ENCODE results near the gene SMIM32.

SMIM32 gene

DNA sequence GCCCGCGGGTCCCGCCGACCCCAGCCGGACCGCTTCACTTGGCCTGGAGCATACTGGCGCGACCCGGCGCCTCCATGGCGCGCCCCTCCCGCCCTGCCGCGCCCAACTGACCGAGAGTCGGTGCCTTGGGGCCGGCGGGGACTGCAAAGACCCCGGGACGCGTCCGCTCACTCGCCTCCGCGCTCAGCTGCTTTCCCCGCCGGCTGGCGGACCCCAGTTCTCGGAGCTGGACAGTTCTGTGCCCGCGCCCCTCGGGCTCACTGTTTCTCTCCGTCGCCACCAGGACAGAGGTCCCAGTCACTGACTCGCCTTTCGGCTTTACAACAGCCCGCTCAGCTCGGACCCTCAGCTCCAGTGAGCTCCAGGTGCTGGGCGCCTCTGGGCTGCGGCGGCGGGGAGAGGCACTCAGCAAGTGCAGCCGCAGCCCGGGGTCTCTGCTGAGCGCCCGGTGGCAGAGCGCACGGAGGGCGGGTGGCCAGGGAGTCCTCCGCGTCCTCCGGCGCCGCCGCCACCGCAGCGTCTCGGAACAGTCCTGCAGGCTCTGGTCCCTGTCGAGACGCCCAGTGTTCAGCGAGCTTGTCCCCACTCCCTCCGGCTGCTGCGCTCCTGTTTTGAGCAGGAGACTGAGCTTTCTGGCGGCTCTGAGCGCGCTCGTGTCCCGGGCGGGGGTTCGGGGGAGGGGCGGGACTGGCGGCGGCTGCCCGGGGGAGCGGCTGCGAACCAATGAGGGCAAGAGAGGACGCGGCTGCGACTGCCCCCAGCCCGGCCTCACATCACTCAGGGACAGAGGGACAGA is at the start of gene SMIM32:
TSS of gene SMIM32 (minus strand) at position 637 of the 796 bp plus-strand sequence. CDS start 638 bp downstream, outside the sequence.
- DNase-seq = peak in 4 of 58 donors; percentile 13 to 30 (median 22)

GRCh38 chr5:136242611-136243010 is 49.6 kb upstream of the SMIM32 start:
- no peak for DNase-seq

DNA sequence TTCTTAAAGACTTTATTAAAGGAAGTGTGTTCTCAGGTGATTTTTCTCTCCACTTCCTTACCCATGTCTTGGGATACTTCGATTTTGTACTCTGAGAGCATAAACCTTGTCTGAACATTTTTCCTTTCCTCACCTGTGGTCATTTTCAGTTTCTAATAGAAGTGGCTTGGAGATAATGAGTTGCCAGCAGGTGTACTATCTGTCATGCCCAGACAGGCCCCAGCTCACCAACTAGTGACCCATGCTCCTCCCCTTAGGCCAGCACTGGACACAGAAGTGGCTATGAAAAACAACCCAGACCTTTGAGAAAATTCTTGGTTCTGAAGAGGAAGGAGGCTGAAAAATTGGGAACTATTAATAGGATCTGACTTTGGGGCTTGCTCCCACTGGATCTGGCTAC is 49.2 kb upstream of the SMIM32 start:
- no peak for DNase-seq

DNA sequence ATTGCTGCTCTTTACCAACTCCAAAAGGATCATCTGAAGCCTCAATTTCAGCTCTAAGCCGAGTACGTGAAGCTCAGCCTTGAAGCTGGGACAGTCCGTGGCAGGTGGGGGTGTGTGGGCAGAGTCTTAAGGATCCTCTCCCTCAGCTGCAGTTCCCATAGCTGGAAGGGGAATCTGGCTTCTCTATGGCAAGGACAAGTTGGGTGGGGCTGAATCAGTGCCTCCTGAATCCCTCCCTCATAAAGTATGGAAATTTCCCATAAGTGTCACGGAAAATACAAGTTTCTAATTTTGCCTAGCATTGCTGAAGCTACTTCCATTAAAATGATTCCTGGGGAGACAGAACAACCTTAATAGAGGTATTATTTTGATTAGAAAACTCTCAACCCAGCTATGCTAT is 47.9 kb upstream of the SMIM32 start:
- no peak for DNase-seq

- no peak for DNase-seq
These were observed 43.6 kb upstream of the SMIM32 start for GRCh38 chr5:136236479-136237083.

- no peak for DNase-seq
These were observed 42.4 kb upstream of the SMIM32 start for GRCh38 chr5:136235321-136235720.

GRCh38 chr5:136232316-136232715 is 39.4 kb upstream of the SMIM32 start:
- no peak for DNase-seq

DNA sequence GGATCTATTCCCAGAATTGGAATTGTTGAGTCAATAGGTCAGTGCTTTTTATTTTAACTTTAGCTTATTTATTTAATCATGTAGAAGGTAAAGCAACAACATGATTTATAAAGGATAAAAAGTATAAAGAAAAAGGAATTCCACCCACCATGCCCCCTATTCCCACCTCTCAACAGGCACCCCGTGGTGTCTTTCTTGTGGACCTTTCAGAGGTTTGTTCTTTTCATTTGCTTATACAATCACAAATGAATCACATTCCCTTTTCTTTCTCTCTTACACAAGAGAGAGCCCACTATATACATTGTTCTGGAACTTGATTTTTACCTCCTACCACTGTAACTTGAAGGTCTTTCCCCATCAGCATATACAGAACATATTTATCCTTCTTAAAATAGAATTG is 37.2 kb upstream of the SMIM32 start:
- DNase-seq = no peak

- peak in 1 of 58 donors; percentile 5 for DNase-seq
These were observed 35.3 kb upstream of the SMIM32 start for GRCh38 chr5:136228136-136228757.

DNA sequence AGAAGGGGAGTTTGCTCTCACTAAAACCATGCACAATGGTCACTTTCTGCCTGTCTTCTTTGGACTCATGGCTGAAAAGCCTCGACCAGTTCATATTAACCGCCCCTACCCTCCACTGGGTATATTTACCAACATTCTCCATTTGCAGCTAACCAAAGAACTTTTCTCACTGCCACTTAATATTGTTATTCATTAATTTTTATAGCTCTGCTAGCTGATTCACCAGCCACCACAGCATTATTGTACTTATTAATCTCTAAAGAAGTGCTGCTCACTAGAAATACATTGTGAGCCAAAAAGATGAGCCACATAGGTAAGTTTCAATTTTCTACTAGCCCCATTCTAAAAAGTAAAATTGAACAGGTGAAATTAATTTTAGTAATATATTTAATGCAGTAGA is 33.4 kb upstream of the SMIM32 start:
- no peak for DNase-seq

DNA sequence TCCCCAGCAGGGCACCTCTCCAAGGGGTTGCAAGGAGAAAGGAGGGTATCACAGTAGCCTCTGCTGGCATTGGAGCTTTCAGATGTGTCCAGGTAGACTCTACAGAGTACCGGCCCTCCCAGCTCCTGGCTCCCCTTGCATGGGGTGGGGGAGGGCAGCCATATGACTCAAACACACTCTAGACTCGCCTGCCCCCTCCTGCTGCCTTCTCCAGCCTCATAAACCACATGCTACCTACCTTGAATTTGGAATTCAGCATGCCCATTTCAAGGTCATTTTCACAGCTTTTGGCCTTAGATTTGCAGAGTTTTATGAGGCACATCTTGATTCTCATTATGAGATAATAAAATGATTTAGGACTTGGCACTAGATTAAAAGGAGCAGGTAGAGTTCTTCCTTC is 32.8 kb upstream of the SMIM32 start:
- no peak for DNase-seq

- no peak for DNase-seq
These were observed 29.7 kb upstream of the SMIM32 start for GRCh38 chr5:136222580-136223235.

DNA sequence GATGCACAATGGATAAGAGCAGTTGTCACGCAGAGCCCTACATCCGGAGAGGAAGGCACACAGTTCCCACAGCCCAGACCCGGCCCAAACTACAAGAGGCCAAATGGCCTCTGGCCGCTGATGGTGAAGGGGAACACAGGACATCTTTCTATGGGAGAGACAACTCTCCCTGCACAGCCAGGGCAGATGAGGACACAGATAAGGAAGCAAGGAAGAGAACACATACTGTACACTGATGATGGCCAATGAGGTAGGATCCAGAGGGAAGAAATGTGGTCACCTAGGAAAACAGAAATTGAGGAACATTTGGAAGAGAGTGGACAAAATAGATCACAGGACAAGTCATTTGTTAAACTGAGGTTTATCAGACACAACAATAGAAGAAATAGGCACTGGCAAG is 28.4 kb upstream of the SMIM32 start:
- no peak for DNase-seq

- no peak for DNase-seq
These were observed 23.3 kb upstream of the SMIM32 start for GRCh38 chr5:136216230-136216629.

- DNase-seq = no peak
These were observed 22.9 kb upstream of the SMIM32 start for GRCh38 chr5:136215812-136216211.

GRCh38 chr5:136213919-136214493 is 21.0 kb upstream of the SMIM32 start:
- no peak for DNase-seq

DNA sequence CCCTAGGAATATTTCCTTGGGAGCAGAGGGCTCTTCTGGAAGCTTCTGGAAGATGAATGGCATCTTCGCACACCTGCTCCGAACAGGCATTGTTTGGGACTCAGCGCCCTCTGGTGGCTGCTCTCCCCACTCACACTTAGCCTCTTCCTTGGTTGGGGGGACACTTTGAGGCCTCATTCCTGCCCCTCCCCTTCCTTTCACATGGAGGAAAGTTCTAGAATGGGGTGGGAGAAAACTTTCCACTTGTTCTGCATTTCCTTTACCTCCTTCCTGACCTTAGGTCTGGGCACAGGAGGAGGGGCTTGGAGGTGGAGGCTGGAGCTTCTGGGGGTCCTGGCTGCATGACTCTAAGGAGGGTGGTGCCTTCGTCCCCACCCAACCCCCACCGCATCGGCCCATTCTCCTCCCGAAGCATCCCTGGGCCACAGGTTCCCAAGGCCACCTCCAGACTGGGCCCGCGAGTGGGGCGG is 19.3 kb upstream of the SMIM32 start:
- peak in 37 of 58 donors; percentile 2 to 75 (median 16) for DNase-seq

- no peak for DNase-seq
These were observed 18.5 kb upstream of the SMIM32 start for GRCh38 chr5:136211282-136212040.

GRCh38 chr5:136210259-136210658 is 17.3 kb upstream of the SMIM32 start:
- DNase-seq = peak in 1 of 58 donors; percentile 40

DNA sequence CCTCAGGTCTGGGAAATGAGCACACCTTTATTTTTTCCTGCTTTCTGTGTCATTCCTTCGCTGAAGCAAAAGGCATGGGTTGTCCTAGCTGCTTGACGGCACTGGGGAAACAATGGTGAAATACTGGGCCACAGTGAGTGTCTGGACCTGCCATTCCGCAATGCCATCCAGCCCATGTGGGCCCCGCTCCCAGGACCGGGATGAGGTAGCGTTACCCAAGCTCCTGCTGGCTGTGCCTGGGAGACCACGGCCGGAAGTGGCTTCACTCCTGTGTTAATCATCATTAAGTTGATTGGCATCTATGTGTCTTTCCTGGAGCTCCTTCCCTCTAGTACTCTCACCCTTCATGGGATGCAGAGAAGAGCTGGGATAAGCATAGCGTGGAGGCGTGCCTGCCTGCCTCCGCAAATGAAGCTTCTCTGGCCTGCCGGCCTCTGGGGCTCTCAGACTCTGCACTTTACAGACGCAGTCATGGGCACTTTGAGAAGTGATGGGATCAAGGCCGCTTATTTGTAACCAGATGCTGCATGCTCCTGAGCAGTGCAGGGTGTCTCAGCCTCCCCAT is 16.5 kb upstream of the SMIM32 start:
- no peak for DNase-seq
